K562 (cell line): Measurements from ENCODE around the gene ARHGEF12.

ENCODE experiments used
- EZH2 ChIP-seq: IDR thresholded peaks from 2 replicates; pipeline ENCODE4 v1.6.1; 2012; ENCODE audit warnings: low read depth, mild to moderate bottlenecking, inconsistent platforms, low read length, borderline replicate concordance
- RAD21 ChIP-seq, 2 experiments: fragments of 250-450 bp in 1 of 2; fragments of 450-650 bp in 1 of 2; sonication (Bioruptor Pico) in 1 of 2; formaldehyde crosslinking in 1 of 2; IDR thresholded peaks in 1 of 2; conservative IDR thresholded peaks in 1 of 2; 2 replicates each; pipeline versions ENCODE4 v1.4.0 to v1.8.0; 2020 to 2022; ENCODE audit warnings: mild to moderate bottlenecking in 2 of 2, moderate library complexity in 1 of 2
- SIN3A ChIP-seq, 2 experiments: fragments of 150-350 bp in 1 of 2; IDR thresholded peaks; 2 replicates each; pipeline ENCODE4 v1.6.1; 2011 to 2016; ENCODE audit warnings: borderline replicate concordance in 2 of 2, low read depth in 2 of 2, low read length in 2 of 2, mild to moderate bottlenecking in 2 of 2, moderate library complexity in 2 of 2; ENCODE audit not compliant: control insufficient read depth in 1 of 2
- TF ChIP-seq, protein P1 (sequence below): fragments of 450-650 bp; IDR thresholded peaks from 2 replicates; pipeline ENCODE4 v1.6.1; 2016; ENCODE audit warnings: low read depth, mild to moderate bottlenecking, moderate library complexity
- TF ChIP-seq, protein P2 (sequence below), 3 experiments: IDR thresholded peaks in 2 of 3; conservative IDR thresholded peaks in 1 of 3; 2 replicates each; pipeline ENCODE4 v1.5.1; 2011 to 2012; ENCODE audit warnings: low read length in 3 of 3, mild to moderate bottlenecking in 3 of 3, control low read depth in 2 of 3, improper control_type of control experiment in 1 of 3, inconsistent platforms in 1 of 3, low read depth in 1 of 3, mixed read lengths in 1 of 3, moderate library complexity in 1 of 3; ENCODE audit not compliant: insufficient read depth in 2 of 3

GRCh38 chr11:120296554-120296953 is 39.7 kb upstream of the ARHGEF12 start:
- TF ChIP-seq RAD21 (CRISPR knock-in tag; conservative IDR thresholded peaks at IDR 0.05 in 1 of 2, IDR thresholded peaks at IDR 0.05 in 1 of 2) (no peak), EZH2 (no peak), SIN3A (IDR thresholded peaks at IDR 0.05; ENCODE audit: borderline replicate concordance in 2 of 2, control insufficient read depth in 1 of 2, low read depth in 2 of 2, low read length in 2 of 2) (no peak)
- TF ChIP-seq, protein P1, sequence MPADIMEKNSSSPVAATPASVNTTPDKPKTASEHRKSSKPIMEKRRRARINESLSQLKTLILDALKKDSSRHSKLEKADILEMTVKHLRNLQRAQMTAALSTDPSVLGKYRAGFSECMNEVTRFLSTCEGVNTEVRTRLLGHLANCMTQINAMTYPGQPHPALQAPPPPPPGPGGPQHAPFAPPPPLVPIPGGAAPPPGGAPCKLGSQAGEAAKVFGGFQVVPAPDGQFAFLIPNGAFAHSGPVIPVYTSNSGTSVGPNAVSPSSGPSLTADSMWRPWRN: no peak
- TF ChIP-seq, protein P2, sequence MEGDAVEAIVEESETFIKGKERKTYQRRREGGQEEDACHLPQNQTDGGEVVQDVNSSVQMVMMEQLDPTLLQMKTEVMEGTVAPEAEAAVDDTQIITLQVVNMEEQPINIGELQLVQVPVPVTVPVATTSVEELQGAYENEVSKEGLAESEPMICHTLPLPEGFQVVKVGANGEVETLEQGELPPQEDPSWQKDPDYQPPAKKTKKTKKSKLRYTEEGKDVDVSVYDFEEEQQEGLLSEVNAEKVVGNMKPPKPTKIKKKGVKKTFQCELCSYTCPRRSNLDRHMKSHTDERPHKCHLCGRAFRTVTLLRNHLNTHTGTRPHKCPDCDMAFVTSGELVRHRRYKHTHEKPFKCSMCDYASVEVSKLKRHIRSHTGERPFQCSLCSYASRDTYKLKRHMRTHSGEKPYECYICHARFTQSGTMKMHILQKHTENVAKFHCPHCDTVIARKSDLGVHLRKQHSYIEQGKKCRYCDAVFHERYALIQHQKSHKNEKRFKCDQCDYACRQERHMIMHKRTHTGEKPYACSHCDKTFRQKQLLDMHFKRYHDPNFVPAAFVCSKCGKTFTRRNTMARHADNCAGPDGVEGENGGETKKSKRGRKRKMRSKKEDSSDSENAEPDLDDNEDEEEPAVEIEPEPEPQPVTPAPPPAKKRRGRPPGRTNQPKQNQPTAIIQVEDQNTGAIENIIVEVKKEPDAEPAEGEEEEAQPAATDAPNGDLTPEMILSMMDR (IDR thresholded peaks at IDR 0.05 in 2 of 3, conservative IDR thresholded peaks at IDR 0.05 in 1 of 3; ENCODE audit: insufficient read depth in 2 of 3, low read depth in 1 of 3, low read length in 3 of 3): no peak
